Measurements from ENCODE around the gene PIEZO2.

- TF ChIP-seq, protein P1, sequence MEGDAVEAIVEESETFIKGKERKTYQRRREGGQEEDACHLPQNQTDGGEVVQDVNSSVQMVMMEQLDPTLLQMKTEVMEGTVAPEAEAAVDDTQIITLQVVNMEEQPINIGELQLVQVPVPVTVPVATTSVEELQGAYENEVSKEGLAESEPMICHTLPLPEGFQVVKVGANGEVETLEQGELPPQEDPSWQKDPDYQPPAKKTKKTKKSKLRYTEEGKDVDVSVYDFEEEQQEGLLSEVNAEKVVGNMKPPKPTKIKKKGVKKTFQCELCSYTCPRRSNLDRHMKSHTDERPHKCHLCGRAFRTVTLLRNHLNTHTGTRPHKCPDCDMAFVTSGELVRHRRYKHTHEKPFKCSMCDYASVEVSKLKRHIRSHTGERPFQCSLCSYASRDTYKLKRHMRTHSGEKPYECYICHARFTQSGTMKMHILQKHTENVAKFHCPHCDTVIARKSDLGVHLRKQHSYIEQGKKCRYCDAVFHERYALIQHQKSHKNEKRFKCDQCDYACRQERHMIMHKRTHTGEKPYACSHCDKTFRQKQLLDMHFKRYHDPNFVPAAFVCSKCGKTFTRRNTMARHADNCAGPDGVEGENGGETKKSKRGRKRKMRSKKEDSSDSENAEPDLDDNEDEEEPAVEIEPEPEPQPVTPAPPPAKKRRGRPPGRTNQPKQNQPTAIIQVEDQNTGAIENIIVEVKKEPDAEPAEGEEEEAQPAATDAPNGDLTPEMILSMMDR (IDR thresholded peaks at IDR 0.05): no peak
- TF ChIP-seq ZFX (IDR thresholded peaks at IDR 0.05; ENCODE audit: borderline replicate concordance): no peak
Measured at GRCh38 chr18:10705291-10705690, 444.1 kb downstream of the PIEZO2 start.
